HepG2 (cell line): ENCODE measurements around the gene UBXN6. TPM values are rescaled to one million over a fixed set of nuclear protein-coding genes. Genes with fewer than 3 reads are reported as not detected.

Experiments
- IRX3 ChIP-seq: sonication (generic); formaldehyde crosslinking; IDR thresholded peaks from 2 replicates; pipeline ENCODE4 v1.8.1; 2023; ENCODE audit warnings: mild to moderate bottlenecking, low read depth, missing genetic modification reagents, borderline replicate concordance
- MLX ChIP-seq: IDR thresholded peaks from 2 replicates; pipeline ENCODE4 v1.6.1; 2016
- MTF1 ChIP-seq: sonication (generic); formaldehyde crosslinking; IDR thresholded peaks from 2 replicates; pipeline ENCODE4 v1.5.0; 2020; ENCODE audit warnings: missing genetic modification reagents
- NFATC3 ChIP-seq: sonication (generic); formaldehyde crosslinking; IDR thresholded peaks from 2 replicates; pipeline ENCODE4 v1.5.1; 2020; ENCODE audit warnings: mild to moderate bottlenecking, missing genetic modification reagents
- REL ChIP-seq: sonication (generic); formaldehyde crosslinking; conservative IDR thresholded peaks from 2 replicates; pipeline ENCODE4 v1.8.0; 2022; ENCODE audit warnings: mild to moderate bottlenecking, missing genetic modification reagents, moderate library complexity
- RFX3 ChIP-seq: IDR thresholded peaks from 2 replicates; pipeline ENCODE4 v1.6.1; 2016; ENCODE audit warnings: missing biosample characterization, missing genetic modification reagents
- WIZ ChIP-seq: sonication (generic); formaldehyde crosslinking; IDR thresholded peaks from 2 replicates; pipeline ENCODE4 v1.5.1; 2020; ENCODE audit warnings: mild to moderate bottlenecking, missing genetic modification reagents
- ZBTB37 ChIP-seq: sonication (generic); formaldehyde crosslinking; IDR thresholded peaks from 2 replicates; pipeline ENCODE4 v1.4.0; 2020; ENCODE audit warnings: mild to moderate bottlenecking, missing genetic modification reagents
- ZNF782 ChIP-seq: sonication (generic); formaldehyde crosslinking; IDR thresholded peaks from 2 replicates; pipeline ENCODE4 v1.4.0; 2020; ENCODE audit warnings: missing genetic modification reagents, mild to moderate bottlenecking, borderline replicate concordance
- polyA plus RNA-seq, 8 experiments: library from polyadenylated mRNA; depleted of rRNA in 3 of 8; stranded (reverse) in 7 of 8; unstranded in 1 of 8; fragments of >200 nt; fragmentation: Illumina TruSeq in 4 of 8; extraction: Trizol in 4 of 8; gene quantifications; 2 replicates each; pipeline versions ENCODE4 v1.2.1 to v1.2.3, GENCODE V29; 2011 to 2016; ENCODE audit warnings: low read depth in 4 of 8, missing spikeins in 1 of 8, mixed read lengths in 1 of 8; ENCODE audit not compliant: insufficient read depth in 1 of 8
- total RNA-seq, 5 experiments: library from RNA; depleted of rRNA; stranded (reverse); fragments of >200 nt; fragmentation: Illumina TruSeq; extraction: Trizol; gene quantifications; 2 replicates each; pipeline ENCODE4 v1.2.3, GENCODE V29; 2016; ENCODE audit warnings: low read depth in 1 of 5
- TF ChIP-seq, protein P1 (sequence below): sonication (generic); formaldehyde crosslinking; IDR thresholded peaks from 2 replicates; pipeline ENCODE4 v1.5.0; 2020; ENCODE audit warnings: mild to moderate bottlenecking, missing genetic modification reagents
- TF ChIP-seq, protein P2 (sequence below): sonication (generic); formaldehyde crosslinking; IDR thresholded peaks from 2 replicates; pipeline ENCODE4 v1.8.0; 2022; ENCODE audit warnings: missing genetic modification reagents, mild to moderate bottlenecking, moderate library complexity, borderline replicate concordance
- TF ChIP-seq, protein P3 (sequence below): sonication (generic); formaldehyde crosslinking; conservative IDR thresholded peaks from 2 replicates; pipeline ENCODE4 v1.8.0; 2022; ENCODE audit warnings: mild to moderate bottlenecking, moderate library complexity, missing genetic modification reagents
- TF ChIP-seq, protein P4 (sequence below): sonication (generic); formaldehyde crosslinking; IDR thresholded peaks from 2 replicates; pipeline ENCODE4 v1.5.1; 2020; ENCODE audit warnings: mild to moderate bottlenecking, missing genetic modification reagents, borderline replicate concordance

Gene UBXN6
- total and polyA plus RNA-seq, 2 of the 13 experiments (the other 11 are each of a cell fraction or from before 2014, with no cell fraction given): 34.9 to 35.5 TPM

- TF ChIP-seq, protein P1, sequence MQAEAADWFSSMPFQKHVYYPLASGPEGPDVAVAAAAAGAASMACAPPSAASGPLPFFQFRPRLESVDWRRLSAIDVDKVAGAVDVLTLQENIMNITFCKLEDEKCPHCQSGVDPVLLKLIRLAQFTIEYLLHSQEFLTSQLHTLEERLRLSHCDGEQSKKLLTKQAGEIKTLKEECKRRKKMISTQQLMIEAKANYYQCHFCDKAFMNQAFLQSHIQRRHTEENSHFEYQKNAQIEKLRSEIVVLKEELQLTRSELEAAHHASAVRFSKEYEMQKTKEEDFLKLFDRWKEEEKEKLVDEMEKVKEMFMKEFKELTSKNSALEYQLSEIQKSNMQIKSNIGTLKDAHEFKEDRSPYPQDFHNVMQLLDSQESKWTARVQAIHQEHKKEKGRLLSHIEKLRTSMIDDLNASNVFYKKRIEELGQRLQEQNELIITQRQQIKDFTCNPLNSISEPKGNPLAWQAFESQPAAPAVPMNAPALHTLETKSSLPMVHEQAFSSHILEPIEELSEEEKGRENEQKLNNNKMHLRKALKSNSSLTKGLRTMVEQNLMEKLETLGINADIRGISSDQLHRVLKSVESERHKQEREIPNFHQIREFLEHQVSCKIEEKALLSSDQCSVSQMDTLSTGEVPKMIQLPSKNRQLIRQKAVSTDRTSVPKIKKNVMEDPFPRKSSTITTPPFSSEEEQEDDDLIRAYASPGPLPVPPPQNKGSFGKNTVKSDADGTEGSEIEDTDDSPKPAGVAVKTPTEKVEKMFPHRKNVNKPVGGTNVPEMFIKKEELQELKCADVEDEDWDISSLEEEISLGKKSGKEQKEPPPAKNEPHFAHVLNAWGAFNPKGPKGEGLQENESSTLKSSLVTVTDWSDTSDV (CRISPR knock-in tag): no peak
- TF ChIP-seq ZBTB37 (CRISPR knock-in tag) (no peak), ZNF782 (no peak), MLX (peak; percentile 63; the same call in 1 of the 2 replicates), RFX3 (CRISPR knock-in tag) (no peak), WIZ (CRISPR knock-in tag) (no peak), NFATC3 (no peak), REL (0 out of 2 replicates have a peak, but pooled peaks have one; percentile 58), MTF1 (CRISPR knock-in tag) (no peak), IRX3 (CRISPR knock-in tag) (no peak)
- TF ChIP-seq, protein P2, sequence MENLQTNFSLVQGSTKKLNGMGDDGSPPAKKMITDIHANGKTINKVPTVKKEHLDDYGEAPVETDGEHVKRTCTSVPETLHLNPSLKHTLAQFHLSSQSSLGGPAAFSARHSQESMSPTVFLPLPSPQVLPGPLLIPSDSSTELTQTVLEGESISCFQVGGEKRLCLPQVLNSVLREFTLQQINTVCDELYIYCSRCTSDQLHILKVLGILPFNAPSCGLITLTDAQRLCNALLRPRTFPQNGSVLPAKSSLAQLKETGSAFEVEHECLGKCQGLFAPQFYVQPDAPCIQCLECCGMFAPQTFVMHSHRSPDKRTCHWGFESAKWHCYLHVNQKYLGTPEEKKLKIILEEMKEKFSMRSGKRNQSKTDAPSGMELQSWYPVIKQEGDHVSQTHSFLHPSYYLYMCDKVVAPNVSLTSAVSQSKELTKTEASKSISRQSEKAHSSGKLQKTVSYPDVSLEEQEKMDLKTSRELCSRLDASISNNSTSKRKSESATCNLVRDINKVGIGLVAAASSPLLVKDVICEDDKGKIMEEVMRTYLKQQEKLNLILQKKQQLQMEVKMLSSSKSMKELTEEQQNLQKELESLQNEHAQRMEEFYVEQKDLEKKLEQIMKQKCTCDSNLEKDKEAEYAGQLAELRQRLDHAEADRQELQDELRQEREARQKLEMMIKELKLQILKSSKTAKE (CRISPR knock-in tag): peak; percentile 30; the same call in 1 of the 2 replicates
- TF ChIP-seq, protein P3, sequence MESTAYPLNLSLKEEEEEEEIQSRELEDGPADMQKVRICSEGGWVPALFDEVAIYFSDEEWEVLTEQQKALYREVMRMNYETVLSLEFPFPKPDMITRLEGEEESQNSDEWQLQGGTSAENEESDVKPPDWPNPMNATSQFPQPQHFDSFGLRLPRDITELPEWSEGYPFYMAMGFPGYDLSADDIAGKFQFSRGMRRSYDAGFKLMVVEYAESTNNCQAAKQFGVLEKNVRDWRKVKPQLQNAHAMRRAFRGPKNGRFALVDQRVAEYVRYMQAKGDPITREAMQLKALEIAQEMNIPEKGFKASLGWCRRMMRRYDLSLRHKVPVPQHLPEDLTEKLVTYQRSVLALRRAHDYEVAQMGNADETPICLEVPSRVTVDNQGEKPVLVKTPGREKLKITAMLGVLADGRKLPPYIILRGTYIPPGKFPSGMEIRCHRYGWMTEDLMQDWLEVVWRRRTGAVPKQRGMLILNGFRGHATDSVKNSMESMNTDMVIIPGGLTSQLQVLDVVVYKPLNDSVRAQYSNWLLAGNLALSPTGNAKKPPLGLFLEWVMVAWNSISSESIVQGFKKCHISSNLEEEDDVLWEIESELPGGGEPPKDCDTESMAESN: peak; percentile 90
- TF ChIP-seq, protein P4, sequence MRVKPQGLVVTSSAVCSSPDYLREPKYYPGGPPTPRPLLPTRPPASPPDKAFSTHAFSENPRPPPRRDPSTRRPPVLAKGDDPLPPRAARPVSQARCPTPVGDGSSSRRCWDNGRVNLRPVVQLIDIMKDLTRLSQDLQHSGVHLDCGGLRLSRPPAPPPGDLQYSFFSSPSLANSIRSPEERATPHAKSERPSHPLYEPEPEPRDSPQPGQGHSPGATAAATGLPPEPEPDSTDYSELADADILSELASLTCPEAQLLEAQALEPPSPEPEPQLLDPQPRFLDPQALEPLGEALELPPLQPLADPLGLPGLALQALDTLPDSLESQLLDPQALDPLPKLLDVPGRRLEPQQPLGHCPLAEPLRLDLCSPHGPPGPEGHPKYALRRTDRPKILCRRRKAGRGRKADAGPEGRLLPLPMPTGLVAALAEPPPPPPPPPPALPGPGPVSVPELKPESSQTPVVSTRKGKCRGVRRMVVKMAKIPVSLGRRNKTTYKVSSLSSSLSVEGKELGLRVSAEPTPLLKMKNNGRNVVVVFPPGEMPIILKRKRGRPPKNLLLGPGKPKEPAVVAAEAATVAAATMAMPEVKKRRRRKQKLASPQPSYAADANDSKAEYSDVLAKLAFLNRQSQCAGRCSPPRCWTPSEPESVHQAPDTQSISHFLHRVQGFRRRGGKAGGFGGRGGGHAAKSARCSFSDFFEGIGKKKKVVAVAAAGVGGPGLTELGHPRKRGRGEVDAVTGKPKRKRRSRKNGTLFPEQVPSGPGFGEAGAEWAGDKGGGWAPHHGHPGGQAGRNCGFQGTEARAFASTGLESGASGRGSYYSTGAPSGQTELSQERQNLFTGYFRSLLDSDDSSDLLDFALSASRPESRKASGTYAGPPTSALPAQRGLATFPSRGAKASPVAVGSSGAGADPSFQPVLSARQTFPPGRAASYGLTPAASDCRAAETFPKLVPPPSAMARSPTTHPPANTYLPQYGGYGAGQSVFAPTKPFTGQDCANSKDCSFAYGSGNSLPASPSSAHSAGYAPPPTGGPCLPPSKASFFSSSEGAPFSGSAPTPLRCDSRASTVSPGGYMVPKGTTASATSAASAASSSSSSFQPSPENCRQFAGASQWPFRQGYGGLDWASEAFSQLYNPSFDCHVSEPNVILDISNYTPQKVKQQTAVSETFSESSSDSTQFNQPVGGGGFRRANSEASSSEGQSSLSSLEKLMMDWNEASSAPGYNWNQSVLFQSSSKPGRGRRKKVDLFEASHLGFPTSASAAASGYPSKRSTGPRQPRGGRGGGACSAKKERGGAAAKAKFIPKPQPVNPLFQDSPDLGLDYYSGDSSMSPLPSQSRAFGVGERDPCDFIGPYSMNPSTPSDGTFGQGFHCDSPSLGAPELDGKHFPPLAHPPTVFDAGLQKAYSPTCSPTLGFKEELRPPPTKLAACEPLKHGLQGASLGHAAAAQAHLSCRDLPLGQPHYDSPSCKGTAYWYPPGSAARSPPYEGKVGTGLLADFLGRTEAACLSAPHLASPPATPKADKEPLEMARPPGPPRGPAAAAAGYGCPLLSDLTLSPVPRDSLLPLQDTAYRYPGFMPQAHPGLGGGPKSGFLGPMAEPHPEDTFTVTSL (CRISPR knock-in tag): no peak
Observed at GRCh38 chr19:4400135-4400936, 57.3 kb downstream of the UBXN6 start, which contains the start of gene SH3GL1 (continued).
